Epithelial cell of prostate (primary cell): ENCODE data around the gene SPTBN5.

Experiments used
- DNase-seq: peaks from one replicate; pipeline ENCODE4 v3.0.0-alpha.2; 2011; ENCODE audit warnings: low read depth, low spot score
- H3K27ac ChIP-seq: fragments of 450-650 bp; 2 replicates; pipeline ENCODE4 v1.5.1; 2017; ENCODE audit warnings: mild to moderate bottlenecking

The SPTBN5 gene

GRCh38 chr15:41887161-41887560 is 6.7 kb downstream of the SPTBN5 start:
- no peak for DNase-seq
- H3K27ac ChIP-seq: no peak overlapping the region

GRCh38 chr15:41886741-41887140 is 7.1 kb downstream of the SPTBN5 start:
- H3K27ac ChIP-seq: no peak overlapping the region
- DNase-seq: no peak

GRCh38 chr15:41885841-41886240 is 8.0 kb downstream of the SPTBN5 start:
- H3K27ac ChIP-seq: no peak overlapping the region
- DNase-seq: no peak

- no peak overlapping the region for H3K27ac ChIP-seq
- DNase-seq: no peak
These were observed 8.5 kb downstream of the SPTBN5 start for GRCh38 chr15:41885321-41885720.

- no peak overlapping the region for H3K27ac ChIP-seq
- DNase-seq: no peak
These were observed 9.4 kb downstream of the SPTBN5 start for GRCh38 chr15:41884458-41884857.

GRCh38 chr15:41883484-41883825 is 10.4 kb downstream of the SPTBN5 start:
- no peak overlapping the region for H3K27ac ChIP-seq
- no peak for DNase-seq

GRCh38 chr15:41882689-41883483 is 11.0 kb downstream of the SPTBN5 start:
- no peak overlapping the region for H3K27ac ChIP-seq
- DNase-seq: no peak

- no peak overlapping the region for H3K27ac ChIP-seq
- no peak for DNase-seq
These were observed 11.7 kb downstream of the SPTBN5 start for GRCh38 chr15:41881920-41882688.

GRCh38 chr15:41881550-41881919 is 12.3 kb downstream of the SPTBN5 start:
- no peak for DNase-seq
- no peak overlapping the region for H3K27ac ChIP-seq

- no peak overlapping the region for H3K27ac ChIP-seq
- DNase-seq: no peak
These were observed 12.8 kb downstream of the SPTBN5 start for GRCh38 chr15:41881086-41881485.

GRCh38 chr15:41880156-41880877 is 13.5 kb downstream of the SPTBN5 start:
- no peak overlapping the region for H3K27ac ChIP-seq
- no peak for DNase-seq

- DNase-seq: no peak
- H3K27ac ChIP-seq: no peak overlapping the region
These were observed 14.5 kb downstream of the SPTBN5 start for GRCh38 chr15:41879321-41879845.

GRCh38 chr15:41878355-41878699 is 15.5 kb downstream of the SPTBN5 start:
- DNase-seq: no peak

GRCh38 chr15:41877631-41878354 is 16.1 kb downstream of the SPTBN5 start:
- DNase-seq: no peak
- no peak overlapping the region for H3K27ac ChIP-seq

More at GRCh38 chr15:41878355-41878699, 15.5 kb downstream of the SPTBN5 start:
- no peak overlapping the region for H3K27ac ChIP-seq

- no peak overlapping the region for H3K27ac ChIP-seq
- DNase-seq: no peak
These were observed 17.2 kb downstream of the SPTBN5 start for GRCh38 chr15:41876689-41877088.

GRCh38 chr15:41876007-41876406 is 17.8 kb downstream of the SPTBN5 start:
- H3K27ac ChIP-seq: no peak overlapping the region
- DNase-seq: no peak

- no peak overlapping the region for H3K27ac ChIP-seq
- no peak for DNase-seq
These were observed 19.1 kb downstream of the SPTBN5 start for GRCh38 chr15:41874736-41875135.

GRCh38 chr15:41873711-41874110 is 20.1 kb downstream of the SPTBN5 start:
- H3K27ac ChIP-seq: no peak overlapping the region
- DNase-seq: no peak

GRCh38 chr15:41872166-41872747 is 21.6 kb downstream of the SPTBN5 start:
- DNase-seq: peak; percentile 16
- no peak overlapping the region for H3K27ac ChIP-seq
